Endothelial cell of umbilical vein (primary cell): Measurements from ENCODE around the gene KMT2B. TPM values are rescaled to one million over a fixed set of nuclear protein-coding genes. Genes with fewer than 3 reads are reported as not detected.

Experiments used
- BruUV-seq: library from RNA; stranded (reverse); fragments of 400-500 nt; replicated peaks from 2 replicates; lab custom pipeline; 2021; lab: Mats Ljungman, UMichigan
- CTCF ChIA-PET: fragments of 300-600, 350-600 bp; sonication (Branson Sonifier 250); formaldehyde crosslinking; loops from one replicate; lab custom pipeline; 2021; ENCODE audit warnings: antibody characterized with exemption, inconsistent platforms; lab: Charles Lee
- POLR2A ChIA-PET: fragments of 300-600, 350-600 bp; sonication (Branson Sonifier 250); formaldehyde crosslinking; loops from one replicate; lab custom pipeline; 2021; ENCODE audit warnings: antibody characterized with exemption, inconsistent platforms; lab: Charles Lee
- DNase-seq: peaks from one replicate; pipeline ENCODE4 v3.0.0-alpha.2; 2011; ENCODE audit warnings: low read depth, low spot score
- FAIRE-seq: peaks from 2 replicates; lab custom pipeline; 2011; peaks lifted over from hg19 to GRCh38; lab: Jason Lieb, UNC
- H2AFZ ChIP-seq: 2 replicates; pipeline ENCODE4 v1.6.0; 2012; ENCODE audit warnings: low read depth, low read length, control low read depth, inconsistent platforms
- H3K27ac ChIP-seq: 2 replicates; pipeline ENCODE4 v1.5.1; 2011; ENCODE audit warnings: low read depth, mild to moderate bottlenecking, control low read depth, low read length, moderate library complexity; ENCODE audit not compliant: insufficient read depth
- H3K27me3 ChIP-seq, 2 experiments: 2 replicates each; pipeline versions ENCODE4 v1.6.0 to v1.6.1; 2011; ENCODE audit warnings: low read length in 2 of 2, mixed read lengths in 1 of 2; ENCODE audit not compliant: control insufficient read depth in 2 of 2, insufficient read depth in 2 of 2
- H3K36me3 ChIP-seq, 2 experiments: 2 replicates in 1 of 2; 3 replicates in 1 of 2; pipeline ENCODE4 v1.5.1; 2011; ENCODE audit warnings: low read length in 2 of 2, mild to moderate bottlenecking in 1 of 2, moderate library complexity in 1 of 2; ENCODE audit not compliant: control insufficient read depth in 2 of 2, insufficient read depth in 2 of 2; ENCODE audit errors: extremely low read depth in 1 of 2
- H3K4me1 ChIP-seq: 3 replicates; pipeline ENCODE4 v1.5.1; 2011; ENCODE audit warnings: mild to moderate bottlenecking, low read length; ENCODE audit not compliant: control insufficient read depth, insufficient read depth; ENCODE audit errors: extremely low read depth
- H3K4me2 ChIP-seq: 2 replicates; pipeline ENCODE4 v1.6.1; 2011; ENCODE audit warnings: low read length, control low read depth, mixed read lengths; ENCODE audit not compliant: insufficient read depth
- H3K4me3 ChIP-seq, 3 experiments: fragments of 200-600 bp in 1 of 3; sonication (generic), shearing (Covaris generic) in 1 of 3; replicated peaks in 1 of 3; 2 replicates each; pipeline ENCODE4 v1.5.1; 2011 to 2016; ENCODE audit warnings: control low read depth in 3 of 3, low read length in 3 of 3, mild to moderate bottlenecking in 2 of 3, inconsistent platforms in 1 of 3, low read depth in 1 of 3, moderate library complexity in 1 of 3; ENCODE audit not compliant: insufficient read depth in 1 of 3
- H3K79me2 ChIP-seq: 2 replicates; pipeline ENCODE4 v1.6.0; 2012; ENCODE audit warnings: low read length, inconsistent platforms; ENCODE audit not compliant: control insufficient read depth, insufficient read depth
- H3K9ac ChIP-seq: replicated peaks from 2 replicates; pipeline ENCODE3; 2011; ENCODE audit warnings: low read length, control low read depth; ENCODE audit not compliant: insufficient read depth; ENCODE audit errors: extremely low read depth
- H3K9me1 ChIP-seq: replicated peaks from 3 replicates; pipeline ENCODE4 v1.6.0; 2011; ENCODE audit warnings: mild to moderate bottlenecking, low read length; ENCODE audit not compliant: control insufficient read depth, insufficient read depth; ENCODE audit errors: extremely low read depth
- H3K9me3 ChIP-seq: replicated peaks from 2 replicates; pipeline ENCODE4 v1.5.1; 2012; ENCODE audit warnings: low read length, inconsistent platforms; ENCODE audit not compliant: control insufficient read depth, insufficient read depth
- H4K20me1 ChIP-seq: replicated peaks from 2 replicates; pipeline ENCODE3; 2011; ENCODE audit warnings: mild to moderate bottlenecking, low read length; ENCODE audit not compliant: control insufficient read depth, insufficient read depth; ENCODE audit errors: extremely low read depth
- CTCF ChIP-seq, 2 donors: IDR thresholded peaks; 1 replicate in 1 of 2; 2 replicates in 1 of 2; pipeline ENCODE4 v1.5.1; 2011; ENCODE audit warnings: low read length in 2 of 2, mild to moderate bottlenecking in 2 of 2, moderate library complexity in 2 of 2, control low read depth in 1 of 2, inconsistent platforms in 1 of 2, low read depth in 1 of 2; ENCODE audit not compliant: insufficient read depth in 1 of 2; ENCODE audit errors: extremely low read depth in 1 of 2
- EZH2 ChIP-seq: IDR thresholded peaks from 2 replicates; pipeline ENCODE4 v1.6.1; 2012; ENCODE audit warnings: borderline replicate concordance, low read depth, mild to moderate bottlenecking, moderate library complexity, low read length, inconsistent platforms; ENCODE audit not compliant: severe bottlenecking
- FOS ChIP-seq: IDR thresholded peaks from 2 replicates; pipeline ENCODE4 v1.6.1; 2011; ENCODE audit warnings: mild to moderate bottlenecking, low read length, moderate library complexity, borderline replicate concordance; ENCODE audit not compliant: insufficient read depth
- GATA2 ChIP-seq: IDR thresholded peaks from 2 replicates; pipeline ENCODE4 v1.7.0; 2011; ENCODE audit warnings: low read depth, mild to moderate bottlenecking, moderate library complexity, mixed read lengths, low read length; ENCODE audit not compliant: insufficient read length, insufficient read depth
- JUN ChIP-seq: IDR thresholded peaks from 2 replicates; pipeline ENCODE4 v1.6.1; 2011; ENCODE audit warnings: borderline replicate concordance, low read depth; ENCODE audit not compliant: insufficient read length, insufficient read depth
- MAX ChIP-seq: IDR thresholded peaks from 2 replicates; pipeline ENCODE4 v1.6.1; 2011; ENCODE audit not compliant: insufficient read depth, insufficient read length
- MYC ChIP-seq: IDR thresholded peaks from one replicate; pipeline ENCODE4 v1.6.1; 2011; ENCODE audit warnings: mild to moderate bottlenecking, low read depth, low read length
- POLR2A ChIP-seq: IDR thresholded peaks from 2 replicates; pipeline ENCODE4 v1.6.1; 2012; ENCODE audit warnings: low read depth, mild to moderate bottlenecking, control low read depth, low read length
- POLR2AphosphoS5 ChIP-seq: IDR thresholded peaks from 2 replicates; pipeline ENCODE4 v1.6.1; 2012; ENCODE audit warnings: low read depth, mild to moderate bottlenecking, control low read depth, low read length, moderate library complexity; ENCODE audit not compliant: insufficient read depth
- dilution Hi-C: fragments of 300-500 bp; cut with MboI; formaldehyde crosslinking; loops from one replicate; pipeline ENCODE4 v1.15.0; 2019; ENCODE audit warnings: low sequenced_read_pairs; ENCODE audit not compliant: extremely low pct_ligation_motif_present
- intact Hi-C: fragments of 100-400 bp; cut with micrococcal nuclease; formaldehyde crosslinking; loops from one replicate; pipeline ENCODE4 v1.10.0; 2022
- polyA plus RNA-seq, 4 experiments: library from polyadenylated mRNA; depleted of rRNA in 3 of 4; stranded (reverse) in 3 of 4; unstranded in 1 of 4; fragments of >200 nt; gene quantifications; 2 replicates each; pipeline versions ENCODE4 v1.2.1 to v1.2.3, GENCODE V29; 2011 to 2012; ENCODE audit warnings: missing spikeins in 1 of 4
- total RNA-seq: library from RNA; stranded (reverse); gene quantifications from 2 replicates; pipeline ENCODE4 v1.2.3, GENCODE V29; 2021

KMT2B gene
- total and polyA plus RNA-seq, 2 donors (not counting 3 experiments of a cell fraction or from before 2014, with no cell fraction given) = 28.4 to 37.2 TPM

- no peak for TF ChIP-seq MAX
- TF ChIP-seq CTCF (IDR thresholded peaks at IDR 0.05; ENCODE audit: extremely low read depth in 1 of 2, insufficient read depth in 1 of 2, low read depth in 1 of 2, low read length in 2 of 2) = no peak
- no TSS peak for BruUV-seq
- H3K9me1 ChIP-seq = no peaks in the 10 kb centered on the region
- H4K20me1 ChIP-seq = no peaks in the 10 kb centered on the region
- no peaks in the 10 kb centered on the region for H3K9me3 ChIP-seq
- ChIA-PET POLR2A (no interaction called here), CTCF (no interaction called here)
- intact Hi-C loops (no loop called here), dilution Hi-C loops (no loop called here)
- H3K4me2 ChIP-seq = no peak overlapping the region
- H3K36me3 ChIP-seq = peaks cover 12 to 40% of the 10 kb centered on the region in 2 experiments
- FAIRE-seq (no peak), DNase-seq (no peak)
- no peak overlapping the region for H2AFZ ChIP-seq
- H3K27ac ChIP-seq = no peak overlapping the region
- no peaks in the 10 kb centered on the region for H3K27me3 ChIP-seq
- peaks cover 30% of the 10 kb centered on the region for H3K79me2 ChIP-seq
- no peak overlapping the region for H3K4me3 ChIP-seq
- H3K4me1 ChIP-seq = peaks cover 17% of the 10 kb centered on the region
- no peak overlapping the region for H3K9ac ChIP-seq
Measured at GRCh38 chr19:35720163-35720524, 2.3 kb downstream of the KMT2B start.

DNA sequence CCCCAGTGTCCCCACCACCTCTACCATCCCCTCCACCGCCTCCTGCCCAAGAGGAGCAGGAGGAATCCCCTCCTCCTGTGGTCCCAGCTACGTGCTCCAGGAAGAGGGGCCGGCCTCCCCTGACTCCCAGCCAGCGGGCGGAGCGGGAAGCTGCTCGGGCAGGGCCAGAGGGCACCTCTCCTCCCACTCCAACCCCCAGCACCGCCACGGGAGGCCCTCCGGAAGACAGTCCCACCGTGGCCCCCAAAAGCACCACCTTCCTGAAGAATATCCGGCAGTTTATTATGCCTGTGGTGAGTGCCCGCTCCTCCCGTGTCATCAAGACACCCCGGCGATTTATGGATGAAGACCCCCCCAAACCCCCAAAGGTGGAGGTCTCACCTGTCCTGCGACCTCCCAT, 2.8 kb downstream of the KMT2B start:
- Histone ChIP-seq H3K79me2 (peaks cover 30% of the 10 kb centered on the region), H2AFZ (no peak overlapping the region), H3K9ac (no peak overlapping the region), H3K36me3 (peaks cover 17 to 45% of the 10 kb centered on the region in 2 experiments), H4K20me1 (no peaks in the 10 kb centered on the region), H3K4me1 (peaks cover 17% of the 10 kb centered on the region), H3K27me3 (no peaks in the 10 kb centered on the region), H3K27ac (no peak overlapping the region), H3K4me3 (no peak overlapping the region), H3K9me1 (no peaks in the 10 kb centered on the region), H3K4me2 (no peak overlapping the region), H3K9me3 (no peaks in the 10 kb centered on the region)
- POLR2A ChIA-PET = no interaction called here
- DNase-seq (no peak), FAIRE-seq (no peak)
- BruUV-seq = no TSS peak
- TF ChIP-seq FOS = no peak
- TF ChIP-seq GATA2 = no peak
- no peak for TF ChIP-seq MAX
- no peak for TF ChIP-seq EZH2
- no peak for TF ChIP-seq POLR2A
- no peak for TF ChIP-seq CTCF (IDR thresholded peaks at IDR 0.05; ENCODE audit: extremely low read depth in 1 of 2, insufficient read depth in 1 of 2, low read depth in 1 of 2, low read length in 2 of 2)
- TF ChIP-seq JUN = no peak
- TF ChIP-seq POLR2AphosphoS5 = no peak
- no peak for TF ChIP-seq MYC
- dilution Hi-C loops = no loop called here
- intact Hi-C loops = no loop called here
- CTCF ChIA-PET = no interaction called here
